ENCODE results near the gene KLC4. TPM values are rescaled to one million over a fixed set of nuclear protein-coding genes. Genes with fewer than 3 reads are reported as not detected.
A peak's percentile ranks its signal among the peaks of the same experiment; 100 is the strongest.

The KLC4 gene
- polyA plus RNA-seq, 1 donor: 170 TPM

GRCh38 chr6:43050981-43051380 lies 8.4 kb upstream of the KLC4 start:
- no CpG with 5 or more reads among the region's 17 CpGs for WGBS (ENCODE audit: insufficient coverage, low lambda C conversion rate)
- Histone ChIP-seq H3K27me3 (ENCODE audit: control insufficient read depth, insufficient read depth, low read length) (no peaks in the 10 kb centered on the region), H3K4me1 (ENCODE audit: control insufficient read depth, insufficient read depth, low read length) (peaks cover 16% of the 10 kb centered on the region), H3K27ac (ENCODE audit: low read length) (no peak overlapping the region), H3K9me3 (ENCODE audit: control insufficient read depth, low read depth, low read length) (no peaks in the 10 kb centered on the region), H3K36me3 (ENCODE audit: control insufficient read depth, insufficient read depth, low read length) (peaks cover 62% of the 10 kb centered on the region), H3K4me3 (ENCODE audit: low read length) (no peak overlapping the region)
- DNase-seq: no peak

DNA sequence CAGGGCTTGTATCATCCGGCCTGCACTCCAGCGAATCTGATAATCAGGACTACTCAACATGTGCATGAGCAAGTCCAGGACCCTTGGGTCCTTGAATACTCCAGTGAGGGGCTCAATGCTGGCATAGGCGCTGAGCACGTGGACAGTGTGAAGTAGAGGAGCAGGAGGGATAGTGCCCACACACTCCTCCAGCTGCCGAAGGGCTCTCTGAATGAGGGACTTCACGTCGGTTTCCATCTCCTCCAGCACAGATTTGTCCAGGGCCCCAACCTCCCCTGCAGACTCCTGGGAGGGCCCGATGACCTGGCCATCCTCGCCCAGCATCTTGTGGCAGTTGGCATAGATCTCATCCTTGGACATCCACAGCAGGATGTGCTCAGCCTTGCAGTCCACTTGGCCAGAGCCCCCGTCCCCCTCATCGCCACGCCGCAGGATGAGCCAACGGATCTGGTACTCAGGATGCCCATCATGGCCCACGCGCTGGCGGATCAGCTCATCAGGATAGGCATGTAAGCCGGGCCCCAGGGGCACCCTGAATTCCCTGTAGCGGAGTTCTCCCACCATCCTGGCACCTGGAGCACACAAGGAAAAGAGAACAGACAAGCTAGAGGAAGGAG lies 7.1 kb upstream of the KLC4 start:
- H3K36me3 ChIP-seq (ENCODE audit: control insufficient read depth, insufficient read depth, low read length): peaks cover 55% of the 10 kb centered on the region
- H3K9me3 ChIP-seq (ENCODE audit: control insufficient read depth, low read depth, low read length): no peaks in the 10 kb centered on the region
- peaks cover 16% of the 10 kb centered on the region for H3K4me1 ChIP-seq (ENCODE audit: control insufficient read depth, insufficient read depth, low read length)
- DNase-seq: no peak
- peak overlapping the region; percentile 91 for H3K27ac ChIP-seq (ENCODE audit: low read length)
- no peaks in the 10 kb centered on the region for H3K27me3 ChIP-seq (ENCODE audit: control insufficient read depth, insufficient read depth, low read length)
- whole genome bisulfite sequencing (ENCODE audit: insufficient coverage, low lambda C conversion rate): 60% methylated on average over 1 of the region's 19 CpGs
- H3K4me3 ChIP-seq (ENCODE audit: low read length): peak overlapping the region; percentile 85

- H3K4me1 ChIP-seq (ENCODE audit: control insufficient read depth, insufficient read depth, low read length): peaks cover 18% of the 10 kb centered on the region
- H3K27ac ChIP-seq (ENCODE audit: low read length): peak overlapping the region; percentile 91
- peak in 1 of 2 donors; percentile 66 for DNase-seq
- no peaks in the 10 kb centered on the region for H3K27me3 ChIP-seq (ENCODE audit: control insufficient read depth, insufficient read depth, low read length)
- peaks cover 54% of the 10 kb centered on the region for H3K36me3 ChIP-seq (ENCODE audit: control insufficient read depth, insufficient read depth, low read length)
- H3K4me3 ChIP-seq (ENCODE audit: low read length): peak overlapping the region; percentile 85
- no peaks in the 10 kb centered on the region for H3K9me3 ChIP-seq (ENCODE audit: control insufficient read depth, low read depth, low read length)
- 40% methylated on average over 1 of the region's 22 CpGs for WGBS (ENCODE audit: insufficient coverage, low lambda C conversion rate)
Measured at GRCh38 chr6:43052842-43053544, 6.4 kb upstream of the KLC4 start.

GRCh38 chr6:43053545-43054205 lies 5.8 kb upstream of the KLC4 start, which contains the start of gene CUL7:
Gene CUL7, minus strand, starts transcription at chr6:43053851. Its CDS starts 1,063 bp downstream, at chr6:43052788.
- Histone ChIP-seq H3K9me3 (ENCODE audit: control insufficient read depth, low read depth, low read length) (no peaks in the 10 kb centered on the region), H3K27ac (ENCODE audit: low read length) (peak within 1 kb of the TSS; percentile 91), H3K4me1 (ENCODE audit: control insufficient read depth, insufficient read depth, low read length) (peaks cover 25% of the 10 kb centered on the region), H3K4me3 (ENCODE audit: low read length) (peak within 1 kb of the TSS; percentile 85), H3K27me3 (ENCODE audit: control insufficient read depth, insufficient read depth, low read length) (no peaks in the 10 kb centered on the region), H3K36me3 (ENCODE audit: control insufficient read depth, insufficient read depth, low read length) (peaks cover 50% of the 10 kb centered on the region)
- DNase-seq: peak; percentile 95 to 98
- WGBS (ENCODE audit: insufficient coverage, low lambda C conversion rate): no CpG with 5 or more reads among the region's 45 CpGs

GRCh38 chr6:43054206-43054943 lies 5.1 kb upstream of the KLC4 start:
- H3K36me3 ChIP-seq (ENCODE audit: control insufficient read depth, insufficient read depth, low read length): peaks cover 47% of the 10 kb centered on the region
- H3K9me3 ChIP-seq (ENCODE audit: control insufficient read depth, low read depth, low read length): no peaks in the 10 kb centered on the region
- H3K27ac ChIP-seq (ENCODE audit: low read length): peak overlapping the region; percentile 91
- peaks cover 26% of the 10 kb centered on the region for H3K4me1 ChIP-seq (ENCODE audit: control insufficient read depth, insufficient read depth, low read length)
- DNase-seq: no peak
- peak overlapping the region; percentile 85 for H3K4me3 ChIP-seq (ENCODE audit: low read length)
- no peaks in the 10 kb centered on the region for H3K27me3 ChIP-seq (ENCODE audit: control insufficient read depth, insufficient read depth, low read length)
- WGBS (ENCODE audit: insufficient coverage, low lambda C conversion rate): no CpG with 5 or more reads among the region's 17 CpGs

DNA sequence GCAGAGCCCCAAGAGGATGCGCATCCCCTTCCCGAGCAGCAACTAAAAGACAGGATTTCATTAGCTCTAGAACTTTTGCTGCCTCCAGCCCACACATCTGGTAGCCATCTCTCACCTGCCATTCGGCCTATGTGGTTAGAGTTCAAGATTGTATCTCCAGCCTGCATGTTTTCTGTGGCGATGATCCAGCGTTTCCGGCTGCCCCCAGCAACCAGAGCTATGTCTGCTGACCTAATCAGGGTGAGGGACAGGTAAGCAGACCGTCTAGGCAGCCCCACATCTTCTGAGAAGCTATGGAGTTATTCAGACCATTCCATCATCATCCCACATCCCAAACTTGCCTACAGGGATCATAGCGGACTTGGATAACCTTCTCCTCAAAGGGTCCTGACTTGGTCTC lies 3.5 kb upstream of the KLC4 start:
- Histone ChIP-seq H3K4me1 (ENCODE audit: control insufficient read depth, insufficient read depth, low read length) (peaks cover 26% of the 10 kb centered on the region), H3K27me3 (ENCODE audit: control insufficient read depth, insufficient read depth, low read length) (no peaks in the 10 kb centered on the region), H3K4me3 (ENCODE audit: low read length) (no peak overlapping the region), H3K9me3 (ENCODE audit: control insufficient read depth, low read depth, low read length) (no peaks in the 10 kb centered on the region), H3K27ac (ENCODE audit: low read length) (no peak overlapping the region), H3K36me3 (ENCODE audit: control insufficient read depth, insufficient read depth, low read length) (peaks cover 31% of the 10 kb centered on the region)
- no CpG with 5 or more reads among the region's 8 CpGs for WGBS (ENCODE audit: insufficient coverage, low lambda C conversion rate)
- DNase-seq: no peak

GRCh38 chr6:43058531-43058930 lies 900 bp upstream of the KLC4 start:
- H3K27ac ChIP-seq (ENCODE audit: low read length): peak overlapping the region; percentile 56
- DNase-seq: no peak
- H3K4me1 ChIP-seq (ENCODE audit: control insufficient read depth, insufficient read depth, low read length): peaks cover 32% of the 10 kb centered on the region
- H3K9me3 ChIP-seq (ENCODE audit: control insufficient read depth, low read depth, low read length): no peaks in the 10 kb centered on the region
- H3K27me3 ChIP-seq (ENCODE audit: control insufficient read depth, insufficient read depth, low read length): no peaks in the 10 kb centered on the region
- H3K36me3 ChIP-seq (ENCODE audit: control insufficient read depth, insufficient read depth, low read length): peaks cover 32% of the 10 kb centered on the region
- H3K4me3 ChIP-seq (ENCODE audit: low read length): peak overlapping the region; percentile 76
- 100% methylated on average over 1 of the region's 1 CpG for WGBS (ENCODE audit: insufficient coverage, low lambda C conversion rate)

- no CpG with 5 or more reads among the region's 15 CpGs for WGBS (ENCODE audit: insufficient coverage, low lambda C conversion rate)
- peak; percentile 86 to 90 for DNase-seq
- Histone ChIP-seq H3K4me3 (ENCODE audit: low read length) (peak overlapping the region; percentile 76), H3K27ac (ENCODE audit: low read length) (peak overlapping the region; percentile 99), H3K9me3 (ENCODE audit: control insufficient read depth, low read depth, low read length) (no peaks in the 10 kb centered on the region), H3K4me1 (ENCODE audit: control insufficient read depth, insufficient read depth, low read length) (peaks cover 29% of the 10 kb centered on the region), H3K36me3 (ENCODE audit: control insufficient read depth, insufficient read depth, low read length) (peaks cover 42% of the 10 kb centered on the region), H3K27me3 (ENCODE audit: control insufficient read depth, insufficient read depth, low read length) (no peaks in the 10 kb centered on the region)
Measured at GRCh38 chr6:43060034-43060754, 763 bp downstream of the KLC4 start.

GRCh38 chr6:43060755-43061633 lies 1.6 kb downstream of the KLC4 start:
- H3K4me3 ChIP-seq (ENCODE audit: low read length): peak overlapping the region; percentile 76
- H3K9me3 ChIP-seq (ENCODE audit: control insufficient read depth, low read depth, low read length): no peaks in the 10 kb centered on the region
- no peaks in the 10 kb centered on the region for H3K27me3 ChIP-seq (ENCODE audit: control insufficient read depth, insufficient read depth, low read length)
- H3K4me1 ChIP-seq (ENCODE audit: control insufficient read depth, insufficient read depth, low read length): peaks cover 29% of the 10 kb centered on the region
- no peak for DNase-seq
- H3K36me3 ChIP-seq (ENCODE audit: control insufficient read depth, insufficient read depth, low read length): peaks cover 42% of the 10 kb centered on the region
- WGBS (ENCODE audit: insufficient coverage, low lambda C conversion rate): 50% methylated on average over 2 of the region's 12 CpGs
- H3K27ac ChIP-seq (ENCODE audit: low read length): peak overlapping the region; percentile 99
